Choroid plexus epithelial cell (primary cell): ENCODE data around the gene HAND1.

Source experiments
- DNase-seq: peaks from one replicate; pipeline ENCODE4 v3.0.0-alpha.2; 2010; ENCODE audit warnings: low read depth
- H3K4me3 ChIP-seq: 2 replicates; pipeline ENCODE4 v1.5.1; 2011; ENCODE audit warnings: low read depth, mild to moderate bottlenecking, control low read depth, low read length, moderate library complexity
- TF ChIP-seq, protein P1 (sequence below): conservative IDR thresholded peaks from 2 replicates; pipeline ENCODE4 v1.5.1; 2011; ENCODE audit warnings: low read depth, mild to moderate bottlenecking, control low read depth, inconsistent platforms, low read length, moderate library complexity

The HAND1 gene

DNA sequence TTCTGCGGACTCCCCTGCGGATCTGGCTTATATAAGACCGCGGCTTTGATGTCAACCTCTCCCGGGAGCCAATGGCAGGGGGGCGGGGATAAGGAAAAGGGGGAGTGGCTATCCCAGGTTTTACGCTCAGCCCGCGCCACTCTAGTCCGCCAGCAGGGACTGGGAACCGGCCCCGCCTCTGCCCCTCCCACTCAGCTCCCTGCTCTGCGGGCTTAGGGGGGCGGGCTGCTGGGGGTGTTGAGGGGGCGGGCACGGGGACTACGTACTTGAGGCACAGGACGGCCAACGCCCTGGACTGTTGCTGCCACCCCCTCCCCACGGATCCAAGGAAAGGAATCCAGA, at the start of gene HAND1:
Gene HAND1 (minus strand): TSS at position 4 of the 342 bp plus-strand sequence. CDS start 219 bp downstream, outside the sequence.
- DNase-seq: no peak
- no peak within 1 kb of the TSS for H3K4me3 ChIP-seq
- TF ChIP-seq, protein P1, sequence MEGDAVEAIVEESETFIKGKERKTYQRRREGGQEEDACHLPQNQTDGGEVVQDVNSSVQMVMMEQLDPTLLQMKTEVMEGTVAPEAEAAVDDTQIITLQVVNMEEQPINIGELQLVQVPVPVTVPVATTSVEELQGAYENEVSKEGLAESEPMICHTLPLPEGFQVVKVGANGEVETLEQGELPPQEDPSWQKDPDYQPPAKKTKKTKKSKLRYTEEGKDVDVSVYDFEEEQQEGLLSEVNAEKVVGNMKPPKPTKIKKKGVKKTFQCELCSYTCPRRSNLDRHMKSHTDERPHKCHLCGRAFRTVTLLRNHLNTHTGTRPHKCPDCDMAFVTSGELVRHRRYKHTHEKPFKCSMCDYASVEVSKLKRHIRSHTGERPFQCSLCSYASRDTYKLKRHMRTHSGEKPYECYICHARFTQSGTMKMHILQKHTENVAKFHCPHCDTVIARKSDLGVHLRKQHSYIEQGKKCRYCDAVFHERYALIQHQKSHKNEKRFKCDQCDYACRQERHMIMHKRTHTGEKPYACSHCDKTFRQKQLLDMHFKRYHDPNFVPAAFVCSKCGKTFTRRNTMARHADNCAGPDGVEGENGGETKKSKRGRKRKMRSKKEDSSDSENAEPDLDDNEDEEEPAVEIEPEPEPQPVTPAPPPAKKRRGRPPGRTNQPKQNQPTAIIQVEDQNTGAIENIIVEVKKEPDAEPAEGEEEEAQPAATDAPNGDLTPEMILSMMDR: no peak

DNA sequence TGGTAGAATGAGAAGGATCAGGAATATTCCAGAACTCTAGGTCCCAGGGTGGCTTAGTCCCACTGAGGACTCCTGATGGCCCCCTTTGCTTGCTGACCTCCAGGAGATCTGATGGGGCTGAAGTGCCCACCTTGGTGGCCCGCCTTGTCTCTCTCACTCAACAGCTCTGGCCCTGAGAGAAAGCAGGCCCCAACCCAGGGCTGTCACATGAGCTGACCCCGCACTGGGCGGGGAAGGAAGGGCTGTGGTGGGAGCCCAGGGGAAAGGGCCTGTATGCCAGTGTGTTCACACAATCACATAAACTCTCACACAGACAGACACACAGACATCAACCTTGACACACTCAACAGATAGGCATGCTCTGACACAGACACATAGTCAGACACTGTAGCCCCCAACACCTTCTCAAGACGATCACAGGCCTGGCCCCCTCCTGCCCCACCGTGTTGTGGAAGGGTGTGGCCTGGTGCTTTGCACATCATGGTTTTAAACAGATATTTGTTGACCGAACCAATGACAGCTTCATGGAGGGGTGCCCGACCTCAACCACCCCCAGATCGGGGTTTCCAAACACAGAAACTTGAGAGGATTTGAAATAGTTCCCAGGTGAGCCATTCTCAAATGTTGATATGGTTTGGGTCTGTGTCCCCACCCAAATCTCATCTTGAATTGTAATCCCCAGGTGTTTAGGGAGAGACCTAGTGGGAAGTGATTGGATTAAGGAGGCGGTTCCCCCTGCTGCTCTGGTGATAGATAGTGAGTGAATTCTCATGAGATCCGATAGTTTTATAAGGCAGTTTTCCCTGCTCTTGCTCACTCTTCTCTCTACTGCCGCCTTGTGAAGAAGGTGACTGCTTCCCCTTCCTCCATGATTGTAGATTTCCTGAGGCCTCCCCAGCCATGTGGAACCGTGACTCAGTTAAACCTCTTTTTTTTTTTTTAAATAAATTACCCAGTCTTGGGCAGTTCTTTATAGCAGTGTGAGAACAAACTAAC, 48.5 kb upstream of the HAND1 start:
- TF ChIP-seq, protein P1: no peak
- DNase-seq: no peak

DNA sequence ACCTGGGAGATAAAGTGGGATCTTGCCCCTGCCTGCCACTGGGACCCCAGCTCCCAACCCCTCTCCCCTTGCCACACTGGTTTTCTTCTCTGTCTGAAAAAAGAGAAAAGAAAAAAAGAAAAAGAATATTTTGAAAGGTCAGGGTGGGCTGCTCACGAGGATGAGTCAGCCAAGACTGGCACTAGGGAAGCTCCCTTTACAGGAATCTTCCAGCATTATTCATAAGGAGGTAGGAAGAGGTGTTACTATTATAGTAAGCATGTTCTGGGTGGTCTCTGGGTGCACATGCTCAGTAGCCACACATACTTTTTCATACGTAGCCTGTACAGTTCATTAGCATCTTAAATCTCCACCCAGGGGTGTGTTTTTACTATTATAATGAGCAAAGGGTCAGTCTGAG, 46.8 kb upstream of the HAND1 start:
- no peak for DNase-seq
- H3K4me3 ChIP-seq: no peak overlapping the region
- TF ChIP-seq, protein P1: no peak

More for the DNA sequence above, 48.5 kb upstream of the HAND1 start:
- no peak overlapping the region for H3K4me3 ChIP-seq

DNA sequence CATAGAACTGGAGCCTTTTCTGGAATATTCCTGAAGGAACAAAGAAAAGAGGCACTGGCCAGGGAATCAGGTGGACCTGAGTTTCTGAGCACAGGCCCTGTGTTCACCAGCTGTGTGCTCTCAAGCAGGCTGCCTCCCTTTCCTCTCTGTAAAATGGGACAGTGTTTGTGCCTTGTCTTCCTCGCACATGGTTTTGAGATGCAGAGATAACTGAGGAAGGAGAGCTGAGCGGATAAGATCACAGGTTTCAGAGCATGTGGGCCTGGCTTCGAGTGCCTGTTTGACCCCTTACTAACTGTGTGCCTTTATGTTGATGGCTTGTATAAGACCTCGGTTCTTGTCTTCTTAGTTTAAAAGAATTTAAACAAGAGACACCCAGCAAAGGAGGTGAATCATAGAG, 46.2 kb upstream of the HAND1 start:
- no peak overlapping the region for H3K4me3 ChIP-seq
- TF ChIP-seq, protein P1: no peak

DNA sequence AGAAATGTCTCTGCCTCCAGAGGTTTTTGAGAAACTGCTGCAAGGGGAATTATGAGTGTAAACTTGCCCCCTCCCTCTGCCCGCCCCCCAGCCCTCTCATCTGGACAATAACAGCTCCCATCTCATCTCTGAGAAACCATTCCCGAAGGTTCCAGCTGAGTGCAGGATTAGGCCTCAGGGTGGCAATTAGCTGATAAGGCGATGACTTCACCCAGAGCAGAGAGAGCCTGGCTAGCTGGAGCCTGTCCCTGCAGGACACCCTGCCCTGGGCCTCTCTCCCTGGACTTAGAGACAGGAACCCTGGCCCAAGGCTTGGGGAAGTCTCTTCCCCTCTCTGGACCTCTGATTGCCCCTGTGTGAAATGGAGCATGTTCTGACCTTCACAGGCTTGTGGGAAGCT, 45.7 kb upstream of the HAND1 start:
- TF ChIP-seq, protein P1: no peak
- DNase-seq: no peak
- H3K4me3 ChIP-seq: no peak overlapping the region

More for the DNA sequence above, 46.2 kb upstream of the HAND1 start:
- DNase-seq: no peak

DNA sequence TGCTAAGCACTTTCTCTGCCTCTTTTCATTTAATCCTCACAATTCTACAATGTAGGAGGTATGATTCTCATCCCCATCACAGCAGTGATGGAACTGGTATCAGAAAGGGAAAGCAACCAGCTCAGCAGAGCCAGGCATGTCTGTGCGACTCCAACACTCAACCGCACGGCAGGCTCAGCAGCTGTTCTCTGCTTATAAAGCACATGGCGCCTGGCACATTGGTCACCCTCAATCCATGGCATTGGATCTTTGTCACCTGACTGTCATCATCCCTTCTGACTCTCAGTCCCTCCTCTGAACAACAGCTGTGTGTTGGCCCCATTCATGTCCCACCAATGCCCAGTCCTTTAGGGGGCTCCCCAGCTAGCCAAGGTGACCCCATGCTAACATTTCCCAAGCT, 45.1 kb upstream of the HAND1 start:
- no peak overlapping the region for H3K4me3 ChIP-seq
- DNase-seq: no peak
- TF ChIP-seq, protein P1: no peak

DNA sequence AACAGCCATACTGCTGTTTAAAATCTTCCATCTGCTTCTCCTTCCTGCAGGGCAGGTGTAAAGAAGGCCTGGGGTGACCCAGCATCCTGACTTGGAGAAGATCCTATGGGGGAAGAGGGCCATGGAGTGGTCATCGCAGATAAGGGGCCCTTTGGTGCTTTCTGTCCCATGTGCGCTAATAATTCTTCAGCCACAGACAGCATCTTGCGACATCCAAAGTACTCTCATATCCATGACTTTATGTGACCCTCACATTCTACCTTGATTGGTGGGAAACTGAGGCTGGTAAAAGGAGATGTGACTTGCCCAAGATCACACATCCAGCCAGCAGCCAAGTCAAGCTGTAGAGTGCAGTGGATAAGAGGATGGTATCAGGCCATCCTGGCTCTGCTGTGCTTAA, 44.3 kb upstream of the HAND1 start:
- DNase-seq: no peak
- TF ChIP-seq, protein P1: no peak
- H3K4me3 ChIP-seq: no peak overlapping the region
